H1 (cell line): ENCODE data around the gene TBC1D19. TPM values are rescaled to one million over a fixed set of nuclear protein-coding genes. Genes with fewer than 3 reads are reported as not detected.

ENCODE experiments used
- CTCF ChIA-PET: fragments of 300-600 bp; sonication (Branson Sonifier 250); formaldehyde crosslinking; loops from one replicate; lab custom pipeline; 2021; ENCODE audit not compliant: partially characterized antibody; lab: Charles Lee
- POLR2A ChIA-PET: fragments of 300-600 bp; sonication (Branson Sonifier 250); formaldehyde crosslinking; loops from one replicate; lab custom pipeline; 2021; ENCODE audit warnings: inconsistent platforms; ENCODE audit not compliant: partially characterized antibody; lab: Charles Lee
- DNase-seq, 2 experiments: peaks; one replicate each; pipeline versions ENCODE4 v3.0.0 to v3.0.0-alpha.2; 2010 to 2022; ENCODE audit warnings: low spot score in 2 of 2, low read depth in 1 of 2, mixed read lengths in 1 of 2
- FAIRE-seq: peaks from 2 replicates; lab custom pipeline; 2011; peaks lifted over from hg19 to GRCh38; lab: Jason Lieb, UNC
- H2AFZ ChIP-seq: 2 replicates; pipeline ENCODE4 v1.8.1; 2012; ENCODE audit warnings: low read length, inconsistent platforms
- H2AK5ac ChIP-seq: 2 replicates; pipeline ENCODE4 v1.6.1; 2013; ENCODE audit warnings: low read depth, low read length
- H2BK120ac ChIP-seq: replicated peaks from 2 replicates; pipeline ENCODE3; 2013; ENCODE audit warnings: low read depth, low read length, inconsistent platforms
- H2BK12ac ChIP-seq: 2 replicates; pipeline ENCODE4 v1.6.1; 2013; ENCODE audit warnings: low read depth, low read length
- H2BK15ac ChIP-seq: 2 replicates; pipeline ENCODE4 v1.6.1; 2013; ENCODE audit warnings: low read length
- H2BK20ac ChIP-seq: 2 replicates; pipeline ENCODE4 v1.6.1; 2013; ENCODE audit warnings: low read length
- H2BK5ac ChIP-seq: 2 replicates; pipeline ENCODE4 v1.6.1; 2013; ENCODE audit warnings: low read depth, low read length
- H3K14ac ChIP-seq: 2 replicates; pipeline ENCODE4 v1.6.1; 2013; ENCODE audit warnings: inconsistent platforms; ENCODE audit not compliant: insufficient read length
- H3K18ac ChIP-seq: 2 replicates; pipeline ENCODE4 v1.6.1; 2013; ENCODE audit warnings: low read length; ENCODE audit errors: extremely low read depth
- H3K23ac ChIP-seq: 2 replicates; pipeline ENCODE4 v1.6.1; 2013; ENCODE audit warnings: inconsistent platforms; ENCODE audit not compliant: insufficient read length
- H3K23me2 ChIP-seq: 2 replicates; pipeline ENCODE4 v1.6.1; 2013; ENCODE audit warnings: low read depth, low read length
- H3K27ac ChIP-seq: 2 replicates; pipeline ENCODE4 v1.6.1; 2011; ENCODE audit warnings: low read depth, low read length, inconsistent platforms
- H3K27me3 ChIP-seq, 4 experiments: replicated peaks in 1 of 4; 1 replicate in 1 of 4; 2 replicates in 3 of 4; pipeline versions ENCODE4 v1.6.1 to v1.8.1; 2011 to 2013; ENCODE audit warnings: low read length in 3 of 4, mild to moderate bottlenecking in 3 of 4, inconsistent platforms in 2 of 4, mixed read lengths in 2 of 4, moderate library complexity in 1 of 4; ENCODE audit not compliant: control insufficient read depth in 3 of 4, insufficient read depth in 3 of 4; ENCODE audit errors: extremely low read depth in 1 of 4
- H3K36me3 ChIP-seq, 4 experiments: 2 replicates each; pipeline versions ENCODE4 v1.6.1 to v1.8.1; 2011 to 2013; ENCODE audit warnings: mild to moderate bottlenecking in 4 of 4, low read length in 3 of 4, moderate library complexity in 2 of 4, control low read depth in 1 of 4, inconsistent platforms in 1 of 4; ENCODE audit not compliant: insufficient read depth in 4 of 4, control insufficient read depth in 2 of 4
- H3K4ac ChIP-seq: replicated peaks from 2 replicates; pipeline ENCODE3; 2013; ENCODE audit warnings: low read length, low read depth, mixed read lengths, inconsistent platforms; ENCODE audit not compliant: insufficient read length
- H3K4me1 ChIP-seq, 4 experiments: replicated peaks in 1 of 4; 1 replicate in 1 of 4; 2 replicates in 3 of 4; pipeline versions ENCODE4 v1.6.1 to v1.8.1; 2011 to 2013; ENCODE audit warnings: low read length in 3 of 4, inconsistent platforms in 2 of 4, mixed read lengths in 1 of 4; ENCODE audit not compliant: insufficient read depth in 4 of 4, control insufficient read depth in 3 of 4
- H3K4me2 ChIP-seq, 2 experiments: 2 replicates each; pipeline versions ENCODE4 v1.6.1 to v1.8.1; 2011 to 2013; ENCODE audit warnings: low read depth in 2 of 2, low read length in 2 of 2, control low read depth in 1 of 2, inconsistent platforms in 1 of 2, mild to moderate bottlenecking in 1 of 2; ENCODE audit not compliant: insufficient read depth in 1 of 2
- H3K4me3 ChIP-seq, 4 experiments: fragments of 200-600, 300-600 bp in 1 of 4; sonication (generic), shearing (Covaris generic), sonication (Bioruptor Twin) in 1 of 4; 2 replicates each; pipeline versions ENCODE4 v1.5.1 to v1.8.1; 2011 to 2016; ENCODE audit warnings: low read length in 4 of 4, low read depth in 3 of 4, control low read depth in 2 of 4, inconsistent platforms in 2 of 4, mild to moderate bottlenecking in 2 of 4, mixed read lengths in 1 of 4, moderate library complexity in 1 of 4; ENCODE audit not compliant: insufficient read depth in 2 of 4; ENCODE audit errors: extremely low read depth in 1 of 4
- H3K56ac ChIP-seq: replicated peaks from 2 replicates; pipeline ENCODE3; 2013; ENCODE audit warnings: low read depth, mild to moderate bottlenecking, mixed read lengths, low read length, inconsistent platforms; ENCODE audit not compliant: insufficient read length
- H3K79me1 ChIP-seq: 2 replicates; pipeline ENCODE4 v1.6.1; 2013; ENCODE audit warnings: low read depth, low read length, control low read depth
- H3K79me2 ChIP-seq, 2 experiments: 2 replicates each; pipeline versions ENCODE4 v1.6.1 to v1.8.1; 2012 to 2013; ENCODE audit warnings: low read length in 2 of 2, mild to moderate bottlenecking in 2 of 2, inconsistent platforms in 1 of 2; ENCODE audit not compliant: insufficient read depth in 2 of 2, control insufficient read depth in 1 of 2
- H3K9ac ChIP-seq, 4 experiments: replicated peaks in 1 of 4; 1 replicate in 1 of 4; 2 replicates in 3 of 4; pipeline versions ENCODE4 v1.6.1 to v1.8.1; 2011 to 2013; ENCODE audit warnings: low read depth in 3 of 4, low read length in 3 of 4, control low read depth in 2 of 4, mild to moderate bottlenecking in 2 of 4, moderate library complexity in 2 of 4, inconsistent platforms in 1 of 4; ENCODE audit errors: extremely low read depth in 1 of 4
- H3K9me3 ChIP-seq, 2 experiments: 2 replicates each; pipeline versions ENCODE4 v1.6.1 to v1.8.1; 2012 to 2013; ENCODE audit warnings: mild to moderate bottlenecking in 2 of 2, moderate library complexity in 2 of 2, control low read depth in 1 of 2, inconsistent platforms in 1 of 2, low read depth in 1 of 2, low read length in 1 of 2, mixed read lengths in 1 of 2; ENCODE audit not compliant: insufficient read depth in 2 of 2
- H4K20me1 ChIP-seq, 2 experiments: replicated peaks in 1 of 2; 2 replicates each; pipeline versions ENCODE3 to v1.8.1; 2011 to 2013; ENCODE audit warnings: inconsistent platforms in 2 of 2, low read length in 2 of 2, mild to moderate bottlenecking in 1 of 2; ENCODE audit not compliant: insufficient read depth in 2 of 2, control insufficient read depth in 1 of 2
- H4K5ac ChIP-seq: 2 replicates; pipeline ENCODE4 v1.6.1; 2013; ENCODE audit warnings: low read length, low read depth, mixed read lengths, inconsistent platforms; ENCODE audit not compliant: insufficient read length
- H4K8ac ChIP-seq: 2 replicates; pipeline ENCODE4 v1.8.0; 2013; ENCODE audit warnings: mild to moderate bottlenecking, moderate library complexity, low read length, inconsistent platforms; ENCODE audit not compliant: insufficient read depth; ENCODE audit errors: extremely low read depth
- H4K91ac ChIP-seq: replicated peaks from 2 replicates; pipeline ENCODE3; 2013; ENCODE audit warnings: low read length, mixed read lengths, inconsistent platforms; ENCODE audit not compliant: insufficient read length
- ASH2L ChIP-seq: fragments of 200-600, 300-600 bp; sonication (generic); IDR thresholded peaks from one replicate; pipeline ENCODE4 v1.7.1; 2017; ENCODE audit warnings: low read length
- FOSL1 ChIP-seq: IDR thresholded peaks from 2 replicates; pipeline ENCODE4 v1.6.1; 2011; ENCODE audit warnings: mild to moderate bottlenecking, low read depth, low read length, moderate library complexity; ENCODE audit not compliant: insufficient read depth
- GTF2F1 ChIP-seq: IDR thresholded peaks from 2 replicates; pipeline ENCODE4 v1.6.1; 2012; ENCODE audit warnings: low read depth, low read length, improper control_type of control experiment, borderline replicate concordance
- KDM4A ChIP-seq: IDR thresholded peaks from one replicate; pipeline ENCODE4 v1.7.1; 2012; ENCODE audit warnings: low read depth, mild to moderate bottlenecking, moderate library complexity, low read length, inconsistent platforms; ENCODE audit not compliant: severe bottlenecking
- KDM5A ChIP-seq: fragments of 200-600 bp; IDR thresholded peaks from 2 replicates; pipeline ENCODE4 v1.7.1; 2012; ENCODE audit warnings: mild to moderate bottlenecking, low read length, inconsistent platforms, mixed read lengths
- NANOG ChIP-seq: IDR thresholded peaks from 2 replicates; pipeline ENCODE4 v1.6.1; 2011; ENCODE audit warnings: low read length, low read depth, mild to moderate bottlenecking, inconsistent platforms; ENCODE audit not compliant: insufficient read depth, poor library complexity, severe bottlenecking
- NRF1 ChIP-seq: IDR thresholded peaks from 2 replicates; pipeline ENCODE4 v1.6.1; 2011; ENCODE audit warnings: mild to moderate bottlenecking, low read depth, low read length, improper control_type of control experiment
- RAD21 ChIP-seq, 2 experiments: IDR thresholded peaks in 1 of 2; conservative IDR thresholded peaks in 1 of 2; 2 replicates each; pipeline ENCODE4 v1.6.1; 2011; ENCODE audit warnings: low read depth in 2 of 2, low read length in 2 of 2, improper control_type of control experiment in 1 of 2, inconsistent platforms in 1 of 2, mild to moderate bottlenecking in 1 of 2, moderate library complexity in 1 of 2
- SRF ChIP-seq: IDR thresholded peaks from 2 replicates; pipeline ENCODE4 v1.6.1; 2011; ENCODE audit warnings: mild to moderate bottlenecking, low read depth, low read length, moderate library complexity
- WGBS, 2 experiments: shearing (Covaris generic) in 1 of 2; methylation state at CpG; one replicate each; pipeline versions ENCODE4 v1.1.6 to v1.1.7; 2013 to 2015; ENCODE audit warnings: low lambda C conversion rate in 2 of 2, mixed read lengths in 2 of 2, inconsistent platforms in 1 of 2, low coverage in 1 of 2, missing lambda C conversion rate in 1 of 2; ENCODE audit not compliant: insufficient replicate concordance in 2 of 2, insufficient coverage in 1 of 2, insufficient read length in 1 of 2; ENCODE audit errors: extremely low coverage in 1 of 2, missing lambda C conversion rate in 1 of 2; 5-methylcytosine and 5-hydroxymethylcytosine counted together
- polyA plus RNA-seq, 7 experiments: library from polyadenylated mRNA; depleted of rRNA in 3 of 7; stranded (reverse) in 5 of 7; unstranded in 2 of 7; fragments of >200 nt in 5 of 7; fragments of 200-250 nt in 2 of 7; gene quantifications; 1 replicate in 5 of 7; 2 replicates in 1 of 7; 4 replicates in 1 of 7; pipeline versions ENCODE4 v1.2.1 to v1.2.3, GENCODE V29; 2011 to 2013; ENCODE audit warnings: missing spikeins in 2 of 7, mixed read lengths in 2 of 7
- total RNA-seq: library from RNA; stranded (reverse); fragmentation: NEBNext Ultra II Directional; extraction: Animal tissue kit (Norgen Biotek cat#: 25700); gene quantifications from 2 replicates; pipeline ENCODE4 v1.2.1, GENCODE V29; 2021
- TF ChIP-seq, protein P1 (sequence below), 3 experiments: IDR thresholded peaks; 1 replicate in 2 of 3; 2 replicates in 1 of 3; pipeline versions ENCODE4 v1.5.1 to v1.6.1; 2011; ENCODE audit warnings: low read length in 3 of 3, mild to moderate bottlenecking in 3 of 3, inconsistent platforms in 2 of 3, low read depth in 1 of 3, moderate library complexity in 1 of 3; ENCODE audit not compliant: insufficient read depth in 1 of 3; ENCODE audit errors: control extremely low read depth in 1 of 3

The TBC1D19 gene
- total and polyA plus RNA-seq, 2 of the 8 experiments (the other 6 are each of a cell fraction or from before 2014, with no cell fraction given), result 1.9 to 3.5 TPM

DNA sequence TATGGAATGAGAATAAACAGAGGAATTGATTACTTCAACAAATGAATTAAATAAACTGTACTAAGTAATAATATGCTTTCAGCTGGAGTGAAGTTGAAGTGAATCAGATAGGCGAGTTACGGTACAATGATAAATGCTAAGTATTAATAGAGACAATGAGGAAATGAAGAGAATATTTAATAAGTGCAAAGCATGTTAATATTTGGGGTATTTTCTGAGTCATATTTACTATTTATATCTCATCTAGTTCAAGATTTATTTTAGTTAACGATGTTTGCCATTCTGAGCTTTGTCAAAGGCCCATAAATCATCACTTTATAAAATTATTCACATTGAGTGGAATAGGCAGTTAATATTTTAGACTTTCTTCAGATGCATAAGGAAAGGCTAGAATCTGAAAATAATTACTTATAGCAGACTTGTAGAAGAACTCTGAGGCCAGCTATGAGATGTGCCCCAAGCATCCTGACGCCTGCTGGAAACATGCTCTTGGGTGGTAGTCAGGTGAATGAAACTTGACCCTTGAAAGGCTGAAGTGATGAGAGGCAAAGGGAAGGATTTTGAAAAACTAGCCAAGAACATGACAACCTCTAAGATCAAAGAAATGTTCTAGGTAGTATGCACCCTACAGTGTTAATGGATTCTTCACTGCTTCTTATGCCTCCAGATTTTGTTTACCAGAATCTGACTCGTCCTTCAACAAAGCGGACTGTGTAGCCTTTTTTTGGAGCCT, 142.9 kb downstream of the TBC1D19 start:
- Histone ChIP-seq H2BK20ac (no peak overlapping the region), H3K36me3 (no peaks in the 10 kb centered on the region), H2AFZ (no peak overlapping the region), H3K9me3 (no peaks in the 10 kb centered on the region), H2AK5ac (no peak overlapping the region), H3K79me1 (no peaks in the 10 kb centered on the region), H2BK12ac (no peak overlapping the region), H3K4me3 (no peak overlapping the region), H2BK120ac (no peak overlapping the region), H2BK5ac (no peak overlapping the region), H3K4me2 (no peak overlapping the region), H3K27me3 (no peaks in the 10 kb centered on the region), H3K14ac (no peak overlapping the region), H3K56ac (no peak overlapping the region), H3K79me2 (no peaks in the 10 kb centered on the region), H3K23ac (no peak overlapping the region), H4K20me1 (no peaks in the 10 kb centered on the region), H3K23me2 (no peaks in the 10 kb centered on the region), H3K4me1 (no peaks in the 10 kb centered on the region), H4K91ac (no peak overlapping the region), H4K5ac (no peak overlapping the region), H3K18ac (no peak overlapping the region), H2BK15ac (no peak overlapping the region), H3K27ac (no peak overlapping the region), H4K8ac (no peak overlapping the region), H3K9ac (no peak overlapping the region), H3K4ac (no peak overlapping the region)
- ChIA-PET POLR2A (no interaction called here), CTCF (interaction anchor here (1.0 kb wide), 1 partner anchor 283 kb away, joined by 3 read pairs; no protein-coding TSS in a partner anchor)
- FAIRE-seq (no peak), DNase-seq (no peak)
- WGBS, 2 experiments, result 89% methylated on average over 6 of the region's 6 CpGs; no CpG with 5 or more reads in 1 of the 2 experiments
- TF ChIP-seq, protein P1, sequence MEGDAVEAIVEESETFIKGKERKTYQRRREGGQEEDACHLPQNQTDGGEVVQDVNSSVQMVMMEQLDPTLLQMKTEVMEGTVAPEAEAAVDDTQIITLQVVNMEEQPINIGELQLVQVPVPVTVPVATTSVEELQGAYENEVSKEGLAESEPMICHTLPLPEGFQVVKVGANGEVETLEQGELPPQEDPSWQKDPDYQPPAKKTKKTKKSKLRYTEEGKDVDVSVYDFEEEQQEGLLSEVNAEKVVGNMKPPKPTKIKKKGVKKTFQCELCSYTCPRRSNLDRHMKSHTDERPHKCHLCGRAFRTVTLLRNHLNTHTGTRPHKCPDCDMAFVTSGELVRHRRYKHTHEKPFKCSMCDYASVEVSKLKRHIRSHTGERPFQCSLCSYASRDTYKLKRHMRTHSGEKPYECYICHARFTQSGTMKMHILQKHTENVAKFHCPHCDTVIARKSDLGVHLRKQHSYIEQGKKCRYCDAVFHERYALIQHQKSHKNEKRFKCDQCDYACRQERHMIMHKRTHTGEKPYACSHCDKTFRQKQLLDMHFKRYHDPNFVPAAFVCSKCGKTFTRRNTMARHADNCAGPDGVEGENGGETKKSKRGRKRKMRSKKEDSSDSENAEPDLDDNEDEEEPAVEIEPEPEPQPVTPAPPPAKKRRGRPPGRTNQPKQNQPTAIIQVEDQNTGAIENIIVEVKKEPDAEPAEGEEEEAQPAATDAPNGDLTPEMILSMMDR (IDR thresholded peaks at IDR 0.05; ENCODE audit: control extremely low read depth in 1 of 3, insufficient read depth in 1 of 3, low read depth in 1 of 3, low read length in 3 of 3), result no peak
- TF ChIP-seq KDM4A (no peak), KDM5A (no peak), SRF (no peak), RAD21 (IDR thresholded peaks at IDR 0.05 in 1 of 2, conservative IDR thresholded peaks at IDR 0.05 in 1 of 2; ENCODE audit: low read depth in 2 of 2, low read length in 2 of 2) (no peak), ASH2L (no peak), GTF2F1 (no peak), NRF1 (no peak), FOSL1 (no peak), NANOG (no peak)
